Suppressor macrophage treated with lipopolysaccharide for 4 hours (primary cell): ENCODE measurements around the gene ZDHHC4.
A peak's percentile ranks its signal among the peaks of the same experiment; 100 is the strongest.

Experiments
- DNase-seq: peaks from one replicate; pipeline ENCODE4 v3.0.0-alpha.2; 2020

ZDHHC4 gene

GRCh38 chr7:6637544-6638229 is 60.4 kb downstream of the ZDHHC4 start:
- peak; percentile 32 for DNase-seq
